A673 (cell line): ENCODE measurements around the gene FNDC5.

Experiments
- EZH2 ChIP-seq: fragments of 200-600 bp; sonication (generic); IDR thresholded peaks from 2 replicates; pipeline ENCODE4 v1.6.1; 2017; ENCODE audit warnings: borderline replicate concordance, low read depth, mild to moderate bottlenecking, mixed read lengths, antibody characterized with exemption, low read length; ENCODE audit not compliant: poor library complexity, severe bottlenecking
- TF ChIP-seq, protein P1 (sequence below): fragments of 300-800, 200-600 bp; sonication (generic); conservative IDR thresholded peaks from 2 replicates; pipeline ENCODE4 v1.5.1; 2017; ENCODE audit warnings: low read depth, mild to moderate bottlenecking, antibody characterized with exemption, low read length, moderate library complexity, mixed read lengths

DNA sequence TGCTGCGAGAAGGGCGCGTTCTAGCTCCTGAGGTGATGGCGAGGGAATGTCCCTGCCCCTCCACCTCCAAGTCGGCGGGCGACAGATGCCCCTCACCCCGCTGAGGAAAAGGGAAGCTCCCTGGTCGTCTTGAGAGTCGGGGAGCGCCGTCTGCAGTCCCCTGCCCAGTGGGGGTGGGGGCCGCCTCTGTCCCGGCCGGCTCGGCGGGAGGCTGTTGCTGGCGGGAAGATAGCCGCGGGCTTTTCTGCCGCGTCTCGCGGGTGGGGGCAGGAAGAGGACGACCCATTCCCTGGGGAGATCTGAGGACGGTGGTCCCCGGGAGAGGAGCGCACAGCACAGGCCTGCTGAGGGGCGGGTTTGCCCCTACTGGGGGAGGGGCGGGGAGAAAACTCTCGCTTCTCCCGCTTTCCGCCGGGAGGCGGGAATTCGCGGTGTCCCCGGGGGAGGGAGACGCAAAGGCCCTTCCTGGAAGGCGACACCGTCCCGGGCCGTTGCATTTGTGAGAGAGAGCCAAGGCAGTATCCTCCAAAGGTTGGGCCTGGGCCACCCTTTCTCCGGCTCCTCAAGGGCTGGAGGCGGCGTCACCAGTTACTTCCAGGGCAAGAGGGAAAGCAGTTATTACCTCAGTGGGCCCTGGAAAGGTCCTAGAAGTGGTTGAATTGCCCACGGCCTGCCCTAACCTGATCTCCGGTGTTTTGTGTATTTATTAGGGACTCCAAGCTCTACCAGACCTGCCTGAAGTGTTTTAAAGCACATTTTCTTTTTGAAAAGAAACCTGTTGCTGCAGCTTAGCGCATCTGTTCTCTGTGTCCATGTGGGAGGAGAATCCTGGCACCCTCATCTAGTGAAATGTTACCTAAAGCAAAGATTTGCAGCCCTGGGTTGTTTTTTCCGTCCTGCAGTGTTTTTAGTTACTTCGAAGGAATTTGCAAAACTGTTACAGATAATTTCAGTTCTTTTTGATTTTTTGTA lies 52.6 kb downstream of the FNDC5 start:
- TF ChIP-seq, protein P1, sequence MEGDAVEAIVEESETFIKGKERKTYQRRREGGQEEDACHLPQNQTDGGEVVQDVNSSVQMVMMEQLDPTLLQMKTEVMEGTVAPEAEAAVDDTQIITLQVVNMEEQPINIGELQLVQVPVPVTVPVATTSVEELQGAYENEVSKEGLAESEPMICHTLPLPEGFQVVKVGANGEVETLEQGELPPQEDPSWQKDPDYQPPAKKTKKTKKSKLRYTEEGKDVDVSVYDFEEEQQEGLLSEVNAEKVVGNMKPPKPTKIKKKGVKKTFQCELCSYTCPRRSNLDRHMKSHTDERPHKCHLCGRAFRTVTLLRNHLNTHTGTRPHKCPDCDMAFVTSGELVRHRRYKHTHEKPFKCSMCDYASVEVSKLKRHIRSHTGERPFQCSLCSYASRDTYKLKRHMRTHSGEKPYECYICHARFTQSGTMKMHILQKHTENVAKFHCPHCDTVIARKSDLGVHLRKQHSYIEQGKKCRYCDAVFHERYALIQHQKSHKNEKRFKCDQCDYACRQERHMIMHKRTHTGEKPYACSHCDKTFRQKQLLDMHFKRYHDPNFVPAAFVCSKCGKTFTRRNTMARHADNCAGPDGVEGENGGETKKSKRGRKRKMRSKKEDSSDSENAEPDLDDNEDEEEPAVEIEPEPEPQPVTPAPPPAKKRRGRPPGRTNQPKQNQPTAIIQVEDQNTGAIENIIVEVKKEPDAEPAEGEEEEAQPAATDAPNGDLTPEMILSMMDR: no peak
- TF ChIP-seq EZH2: no peak
